ENCODE data around the gene MLXIP. TPM values are rescaled to one million over a fixed set of nuclear protein-coding genes. Genes with fewer than 3 reads are reported as not detected.
A peak's percentile ranks its signal among the peaks of the same experiment; 100 is the strongest.

The MLXIP gene
- total RNA-seq, 1 donor from 2014 or later, result 68.4 TPM

- no peak for DNase-seq (ENCODE audit: low spot score)
Measured at GRCh38 chr12:122076743-122077495, 1.6 kb upstream of the MLXIP start.

GRCh38 chr12:122079033-122079531 lies 526 bp downstream of the MLXIP start:
- no peak for DNase-seq (ENCODE audit: low spot score)

- DNase-seq (ENCODE audit: low spot score), result no peak
Measured at GRCh38 chr12:122079532-122080081, 1.1 kb downstream of the MLXIP start.

GRCh38 chr12:122080149-122081082 lies 1.9 kb downstream of the MLXIP start:
- no peak for DNase-seq (ENCODE audit: low spot score)

- no peak for DNase-seq (ENCODE audit: low spot score)
Measured at GRCh38 chr12:122081083-122081696, 2.6 kb downstream of the MLXIP start.

- no peak for DNase-seq (ENCODE audit: low spot score)
Measured at GRCh38 chr12:122081697-122082221, 3.2 kb downstream of the MLXIP start.

GRCh38 chr12:122082621-122083356 lies 4.2 kb downstream of the MLXIP start:
- DNase-seq (ENCODE audit: low spot score), result no peak

GRCh38 chr12:122084857-122085405 lies 6.4 kb downstream of the MLXIP start:
- no peak for DNase-seq (ENCODE audit: low spot score)

- DNase-seq (ENCODE audit: low spot score), result no peak
Measured at GRCh38 chr12:122085591-122085990, 7.0 kb downstream of the MLXIP start.

- peak; percentile 39 for DNase-seq (ENCODE audit: low spot score)
Measured at GRCh38 chr12:122086116-122086515, 7.6 kb downstream of the MLXIP start.

GRCh38 chr12:122086641-122087285 lies 8.2 kb downstream of the MLXIP start:
- DNase-seq (ENCODE audit: low spot score), result peak; percentile 68

- peak; percentile 72 for DNase-seq (ENCODE audit: low spot score)
Measured at GRCh38 chr12:122087431-122088178, 9.0 kb downstream of the MLXIP start.

- DNase-seq (ENCODE audit: low spot score), result peak; percentile 39
Measured at GRCh38 chr12:122088179-122088810, 9.7 kb downstream of the MLXIP start.

GRCh38 chr12:122089077-122089476 lies 10.5 kb downstream of the MLXIP start:
- no peak for DNase-seq (ENCODE audit: low spot score)

GRCh38 chr12:122090759-122091515 lies 12.4 kb downstream of the MLXIP start:
- peak; percentile 39 for DNase-seq (ENCODE audit: low spot score)

- peak; percentile 57 for DNase-seq (ENCODE audit: low spot score)
Measured at GRCh38 chr12:122093098-122093883, 14.7 kb downstream of the MLXIP start.

All from mesenteric fat pad (tissue), 1 donor.